K562 (cell line): ENCODE results near the gene STRA6. TPM values are rescaled to one million over a fixed set of nuclear protein-coding genes. Genes with fewer than 3 reads are reported as not detected.

Source experiments
- HMBOX1 ChIP-seq: sonication (generic); IDR thresholded peaks from 2 replicates; pipeline ENCODE4 v1.6.1; 2016
- KDM5B ChIP-seq: fragments of 200-600 bp; sonication (generic); IDR thresholded peaks from 2 replicates; pipeline ENCODE4 v1.6.1; 2012; ENCODE audit warnings: low read depth, mild to moderate bottlenecking, moderate library complexity, low read length, control low read depth, inconsistent platforms; ENCODE audit not compliant: insufficient replicate concordance
- PATZ1 ChIP-seq: fragments of 250-450 bp; sonication (Bioruptor Pico); IDR thresholded peaks from 2 replicates; pipeline ENCODE4 v1.5.0; 2020; ENCODE audit warnings: mild to moderate bottlenecking, borderline replicate concordance
- PREB ChIP-seq: sonication (generic); formaldehyde crosslinking; IDR thresholded peaks from 2 replicates; pipeline ENCODE4 v1.8.1; 2023; ENCODE audit warnings: mild to moderate bottlenecking, missing genetic modification reagents
- RREB1 ChIP-seq: fragments of 250-450 bp; sonication (Bioruptor Pico); IDR thresholded peaks from 2 replicates; pipeline ENCODE4 v1.4.0; 2020
- SAFB2 ChIP-seq: fragments of 200-400 bp; formaldehyde crosslinking; IDR thresholded peaks from 2 replicates; pipeline ENCODE4 v1.6.1; 2018; ENCODE audit warnings: borderline replicate concordance, low read length, low read depth, moderate library complexity; ENCODE audit not compliant: severe bottlenecking
- SMARCA4 ChIP-seq: fragments of 450-650 bp; IDR thresholded peaks from 2 replicates; pipeline ENCODE4 v1.6.1; 2016
- ZBTB5 ChIP-seq: fragments of 450-650 bp; IDR thresholded peaks from 2 replicates; pipeline ENCODE4 v1.6.1; 2017; ENCODE audit warnings: antibody characterized with exemption
- ZFP1 ChIP-seq: fragments of 450-650 bp; formaldehyde crosslinking; IDR thresholded peaks from 2 replicates; pipeline ENCODE4 v1.4.0; 2020; ENCODE audit warnings: mild to moderate bottlenecking, mixed read lengths
- ZNF644 ChIP-seq: fragments of 200-800 bp; sonication (Bioruptor generic); IDR thresholded peaks from 2 replicates; pipeline ENCODE4 v1.6.1; 2016; ENCODE audit warnings: low read depth, missing genetic modification characterization, missing compliant biosample characterization
- ZNF830 ChIP-seq: fragments of 250-450 bp; sonication (Bioruptor Pico); IDR thresholded peaks from 2 replicates; pipeline ENCODE4 v1.5.0; 2021; ENCODE audit warnings: mild to moderate bottlenecking
- polyA plus RNA-seq, 8 experiments: library from polyadenylated mRNA; depleted of rRNA in 4 of 8; stranded (reverse) in 5 of 8; unstranded in 3 of 8; fragments of >200 nt; fragmentation: Nextera tagmentation in 2 of 8; fragmentation: Illumina TruSeq in 1 of 8; extraction: Ambion mirVana in 2 of 8; extraction: Trizol in 1 of 8; gene quantifications; 2 replicates each; pipeline versions ENCODE4 v1.2.1 to v1.2.3, GENCODE V29; 2011 to 2014; ENCODE audit warnings: inconsistent platforms in 1 of 8, missing spikeins in 1 of 8
- total RNA-seq, 7 experiments: library from RNA; depleted of rRNA in 6 of 7; stranded (reverse); fragments of >200 nt in 6 of 7; fragmentation: Illumina TruSeq in 2 of 7; extraction: Trizol in 2 of 7; gene quantifications; 2 replicates each; pipeline versions ENCODE4 v1.2.1 to v1.2.3, GENCODE V29; 2011 to 2021; ENCODE audit warnings: low replicate concordance in 1 of 7

STRA6 gene
- total and polyA plus RNA-seq, 9 of the 15 experiments (the other 6 are each of a cell fraction or from before 2014, with no cell fraction given) = 0.04 to 2.0 (median 0.43) TPM; not detected in 2

- TF ChIP-seq PREB (no peak), RREB1 (no peak), HMBOX1 (no peak), PATZ1 (no peak), SAFB2 (no peak), KDM5B (no peak), ZNF830 (CRISPR knock-in tag) (no peak), ZBTB5 (no peak), ZNF644 (tag) (no peak), ZFP1 (CRISPR knock-in tag) (no peak), SMARCA4 (no peak)
Measured at GRCh38 chr15:74188216-74188615, 14.4 kb downstream of the STRA6 start (continued).
